ENCODE measurements around the gene PIEZO2.

GRCh38 chr18:10894501-10894900 is 254.9 kb downstream of the PIEZO2 start:
- TF ChIP-seq CTCF (conservative IDR thresholded peaks at IDR 0.05; ENCODE audit: low read length) (no peak), EZH2phosphoT487 (IDR thresholded peaks at IDR 0.05; ENCODE audit: borderline replicate concordance) (no peak)
